GM12878 (cell line): ENCODE data around the gene KDELR1. TPM values are rescaled to one million over a fixed set of nuclear protein-coding genes. Genes with fewer than 3 reads are reported as not detected.

ENCODE experiments used
- ATAC-seq: fragments of 200-7000 bp; cut with Tn5 transposase; 3 replicates; pipeline ENCODE4 v1.9.1; 2020; ENCODE audit warnings: mild to moderate bottlenecking, moderate library complexity
- BruUV-seq: library from RNA; stranded (reverse); fragments of 400-500 nt; replicated peaks from 2 replicates; lab custom pipeline; 2021; lab: Mats Ljungman, UMichigan
- CTCF ChIA-PET: fragments of 300-600 bp; sonication (Branson Sonifier 250); formaldehyde crosslinking; extraction: SDS; loops from one replicate; lab custom pipeline; 2021; ENCODE audit warnings: inconsistent platforms; lab: Yijun Ruan, JAX
- POLR2A ChIA-PET: fragments of 350-600 bp; formaldehyde crosslinking; extraction: SDS; loops from one replicate; lab custom pipeline; 2021; ENCODE audit warnings: inconsistent platforms; lab: Charles Lee
- RAD21 ChIA-PET: fragments of 300-600 bp; sonication (Branson Sonifier 250); formaldehyde crosslinking; loops from one replicate; lab custom pipeline; 2023; ENCODE audit warnings: antibody characterized with exemption; ENCODE audit not compliant: unreplicated experiment; lab: Charles Lee
- SMC1A ChIA-PET: fragments of 300-600 bp; sonication (Branson Sonifier 250); formaldehyde crosslinking; loops from one replicate; lab custom pipeline; 2023; ENCODE audit not compliant: unreplicated experiment, uncharacterized antibody; lab: Charles Lee
- DNase-seq: peaks from one replicate; pipeline ENCODE4 v3.0.0-alpha.2; 2011; ENCODE audit warnings: low read depth, low spot score
- FAIRE-seq: peaks from 3 replicates; lab custom pipeline; 2011; peaks lifted over from hg19 to GRCh38; lab: Jason Lieb, UNC
- H2AFZ ChIP-seq: 2 replicates; pipeline ENCODE4 v1.6.0; 2011; ENCODE audit warnings: low read depth, low read length, control low read depth; ENCODE audit not compliant: control insufficient read depth
- H3K27ac ChIP-seq: 2 replicates; pipeline ENCODE4 v1.5.1; 2011; ENCODE audit warnings: control low read depth; ENCODE audit not compliant: control insufficient read depth, insufficient read depth
- H3K27me3 ChIP-seq, 2 experiments: replicated peaks in 1 of 2; 2 replicates each; pipeline versions ENCODE4 v1.6.0 to v1.6.1; 2011; ENCODE audit warnings: low read length in 1 of 2; ENCODE audit not compliant: control insufficient read depth in 2 of 2, insufficient read depth in 2 of 2
- H3K36me3 ChIP-seq, 2 experiments: 2 replicates each; pipeline ENCODE4 v1.5.1; 2011; ENCODE audit warnings: low read length in 1 of 2; ENCODE audit not compliant: control insufficient read depth in 2 of 2, insufficient read depth in 2 of 2
- H3K4me1 ChIP-seq: 2 replicates; pipeline ENCODE4 v1.6.1; 2011; ENCODE audit warnings: mild to moderate bottlenecking, low read length, moderate library complexity, mixed read lengths; ENCODE audit not compliant: control insufficient read depth, insufficient read depth
- H3K4me2 ChIP-seq: 2 replicates; pipeline ENCODE4 v1.6.0; 2011; ENCODE audit warnings: control low read depth; ENCODE audit not compliant: control insufficient read depth, insufficient read depth
- H3K4me3 ChIP-seq: fragments of 200-600 bp; sonication (generic); 2 replicates; pipeline ENCODE4 v1.5.1; 2016
- H3K79me2 ChIP-seq: 2 replicates; pipeline ENCODE4 v1.6.0; 2011; ENCODE audit warnings: low read length; ENCODE audit not compliant: control insufficient read depth, insufficient read depth
- H3K9ac ChIP-seq: 2 replicates; pipeline ENCODE4 v1.8.0; 2011; ENCODE audit warnings: low read length, control low read depth, mixed read lengths; ENCODE audit not compliant: control insufficient read depth, insufficient read depth
- H3K9me3 ChIP-seq: replicated peaks from 3 replicates; pipeline ENCODE4 v1.5.1; 2011; ENCODE audit warnings: mild to moderate bottlenecking, low read length; ENCODE audit not compliant: control insufficient read depth, insufficient read depth
- H4K20me1 ChIP-seq: 2 replicates; pipeline ENCODE4 v1.6.0; 2011; ENCODE audit not compliant: control insufficient read depth, insufficient read depth
- BMI1 ChIP-seq: fragments of 450-650 bp; IDR thresholded peaks from 2 replicates; pipeline ENCODE4 v1.6.1; 2016; ENCODE audit warnings: mild to moderate bottlenecking, moderate library complexity, borderline replicate concordance
- KLF5 ChIP-seq: fragments of 450-650 bp; IDR thresholded peaks from 2 replicates; pipeline ENCODE4 v1.6.1; 2014; ENCODE audit warnings: mild to moderate bottlenecking; ENCODE audit not compliant: partially characterized antibody
- RBBP5 ChIP-seq: fragments of 200-600 bp; sonication (generic); conservative IDR thresholded peaks from 2 replicates; pipeline ENCODE4 v1.6.1; 2016
- TAF1 ChIP-seq: IDR thresholded peaks from 2 replicates; pipeline ENCODE4 v1.6.1; 2011; ENCODE audit warnings: mild to moderate bottlenecking, low read depth, low read length, borderline replicate concordance
- WGBS: methylation state at CpG from one replicate; pipeline ENCODE4 v1.1.6; 2016; ENCODE audit warnings: low lambda C conversion rate; ENCODE audit not compliant: insufficient replicate concordance, insufficient coverage; ENCODE audit errors: missing lambda C conversion rate; 5-methylcytosine and 5-hydroxymethylcytosine counted together
- in situ Hi-C: fragments of 300-500 bp; cut with MboI; formaldehyde crosslinking; loops from 9 replicates; pipeline ENCODE4 v1.14.3; 2018; ENCODE audit warnings: mixed read lengths
- intact Hi-C: fragments of 100-400 bp; cut with micrococcal nuclease; formaldehyde crosslinking; loops from one replicate; pipeline ENCODE4 v1.14.2; 2022; ENCODE audit not compliant: unreplicated experiment
- polyA plus RNA-seq, 11 experiments: library from polyadenylated mRNA; depleted of rRNA in 4 of 11; unstranded in 6 of 11; stranded (reverse) in 5 of 11; fragments of >200 nt; fragmentation: Nextera tagmentation in 4 of 11; fragmentation: Illumina TruSeq in 1 of 11; extraction: Ambion mirVana in 4 of 11; extraction: Trizol in 1 of 11; gene quantifications; 1 replicate in 1 of 11; 2 replicates in 10 of 11; pipeline versions ENCODE4 v1.2.1 to v1.2.3, GENCODE V29; 2011 to 2016; ENCODE audit warnings: inconsistent platforms in 2 of 11, missing spikeins in 2 of 11, low read depth in 1 of 11
- total RNA-seq, 4 experiments: library from RNA; depleted of rRNA in 3 of 4; stranded (reverse); fragments of >200 nt in 3 of 4; fragmentation: Illumina TruSeq in 1 of 4; extraction: Trizol in 1 of 4; gene quantifications; 2 replicates each; pipeline versions ENCODE4 v1.2.1 to v1.2.3, GENCODE V29; 2013 to 2021
- TF ChIP-seq, protein P1 (sequence below): fragments of 450-650 bp; IDR thresholded peaks from 2 replicates; pipeline ENCODE4 v1.6.1; 2016; ENCODE audit warnings: mild to moderate bottlenecking, moderate library complexity, borderline replicate concordance

The KDELR1 gene
- total and polyA plus RNA-seq, 10 of the 15 experiments (the other 5 are each of a cell fraction or from before 2014, with no cell fraction given) = 2.3 to 71.0 (median 45.2) TPM

- no peak overlapping the region for H3K4me3 ChIP-seq
- ChIA-PET CTCF (no interaction called here), RAD21 (no interaction called here), SMC1A (no interaction called here), POLR2A (no interaction called here)
- no peaks in the 10 kb centered on the region for H3K79me2 ChIP-seq
- no peak overlapping the region for H3K27ac ChIP-seq
- WGBS = 98% methylated on average over 8 of the region's 8 CpGs
- FAIRE-seq (no peak), ATAC-seq (no peak), DNase-seq (no peak)
- H3K27me3 ChIP-seq = no peaks in the 10 kb centered on the region
- H3K4me1 ChIP-seq = no peaks in the 10 kb centered on the region
- in situ Hi-C loops (no loop called here), intact Hi-C loops (no loop called here)
- TF ChIP-seq TAF1 (no peak), KLF5 (no peak), BMI1 (no peak), RBBP5 (no peak)
- TF ChIP-seq, protein P1, sequence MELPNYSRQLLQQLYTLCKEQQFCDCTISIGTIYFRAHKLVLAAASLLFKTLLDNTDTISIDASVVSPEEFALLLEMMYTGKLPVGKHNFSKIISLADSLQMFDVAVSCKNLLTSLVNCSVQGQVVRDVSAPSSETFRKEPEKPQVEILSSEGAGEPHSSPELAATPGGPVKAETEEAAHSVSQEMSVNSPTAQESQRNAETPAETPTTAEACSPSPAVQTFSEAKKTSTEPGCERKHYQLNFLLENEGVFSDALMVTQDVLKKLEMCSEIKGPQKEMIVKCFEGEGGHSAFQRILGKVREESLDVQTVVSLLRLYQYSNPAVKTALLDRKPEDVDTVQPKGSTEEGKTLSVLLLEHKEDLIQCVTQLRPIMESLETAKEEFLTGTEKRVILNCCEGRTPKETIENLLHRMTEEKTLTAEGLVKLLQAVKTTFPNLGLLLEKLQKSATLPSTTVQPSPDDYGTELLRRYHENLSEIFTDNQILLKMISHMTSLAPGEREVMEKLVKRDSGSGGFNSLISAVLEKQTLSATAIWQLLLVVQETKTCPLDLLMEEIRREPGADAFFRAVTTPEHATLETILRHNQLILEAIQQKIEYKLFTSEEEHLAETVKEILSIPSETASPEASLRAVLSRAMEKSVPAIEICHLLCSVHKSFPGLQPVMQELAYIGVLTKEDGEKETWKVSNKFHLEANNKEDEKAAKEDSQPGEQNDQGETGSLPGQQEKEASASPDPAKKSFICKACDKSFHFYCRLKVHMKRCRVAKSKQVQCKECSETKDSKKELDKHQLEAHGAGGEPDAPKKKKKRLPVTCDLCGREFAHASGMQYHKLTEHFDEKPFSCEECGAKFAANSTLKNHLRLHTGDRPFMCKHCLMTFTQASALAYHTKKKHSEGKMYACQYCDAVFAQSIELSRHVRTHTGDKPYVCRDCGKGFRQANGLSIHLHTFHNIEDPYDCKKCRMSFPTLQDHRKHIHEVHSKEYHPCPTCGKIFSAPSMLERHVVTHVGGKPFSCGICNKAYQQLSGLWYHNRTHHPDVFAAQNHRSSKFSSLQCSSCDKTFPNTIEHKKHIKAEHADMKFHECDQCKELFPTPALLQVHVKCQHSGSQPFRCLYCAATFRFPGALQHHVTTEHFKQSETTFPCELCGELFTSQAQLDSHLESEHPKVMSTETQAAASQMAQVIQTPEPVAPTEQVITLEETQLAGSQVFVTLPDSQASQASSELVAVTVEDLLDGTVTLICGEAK = no peak
- BruUV-seq = no TSS peak
- no peak overlapping the region for H2AFZ ChIP-seq
- no peak overlapping the region for H3K9ac ChIP-seq
- no peaks in the 10 kb centered on the region for H3K9me3 ChIP-seq
- peaks cover 9 to 17% of the 10 kb centered on the region in 2 experiments; a peak in 3 of 4 replicates for H3K36me3 ChIP-seq
- H4K20me1 ChIP-seq = no peaks in the 10 kb centered on the region
- H3K4me2 ChIP-seq = no peak overlapping the region
These were observed 9.1 kb downstream of the KDELR1 start for GRCh38 chr19:48382286-48382685.
